BLaER1 (cell line): Measurements from ENCODE around the gene CFAP57.
A peak's percentile ranks its signal among the peaks of the same experiment; 100 is the strongest.

Experiments
- H3K27ac ChIP-seq: shearing (Covaris generic); formaldehyde crosslinking; 2 replicates; pipeline ENCODE4 v1.8.1; 2022
- H3K27me3 ChIP-seq: shearing (Covaris generic); formaldehyde crosslinking; 2 replicates; pipeline ENCODE4 v1.8.1; 2022
- H3K36me3 ChIP-seq: shearing (Covaris generic); formaldehyde crosslinking; 2 replicates; pipeline ENCODE4 v1.8.1; 2022
- H3K4me1 ChIP-seq: shearing (Covaris generic); formaldehyde crosslinking; 2 replicates; pipeline ENCODE4 v1.8.1; 2022
- H3K4me2 ChIP-seq: shearing (Covaris generic); formaldehyde crosslinking; 2 replicates; pipeline ENCODE4 v1.8.1; 2022
- H3K4me3 ChIP-seq: shearing (Covaris generic); formaldehyde crosslinking; 2 replicates; pipeline ENCODE4 v1.8.1; 2022
- H3K9ac ChIP-seq: shearing (Covaris generic); formaldehyde crosslinking; 2 replicates; pipeline ENCODE4 v1.8.1; 2022
- H3K9me3 ChIP-seq: shearing (Covaris generic); formaldehyde crosslinking; 2 replicates; pipeline ENCODE4 v1.8.1; 2022
- H4K20me1 ChIP-seq: shearing (Covaris generic); formaldehyde crosslinking; 2 replicates; pipeline ENCODE4 v1.8.1; 2022
- Cebpa-rat ChIP-seq: shearing (Covaris generic); IDR thresholded peaks from 2 replicates; pipeline ENCODE4 v1.8.1; 2022

The CFAP57 gene

GRCh38 chr1:43235451-43236121, 63.5 kb downstream of the CFAP57 start:
- Histone ChIP-seq H3K9me3 (peaks cover under 1% of the 10 kb centered on the region; the same call in 1 of the 2 replicates), H3K4me3 (no peak overlapping the region), H3K4me2 (no peak overlapping the region), H3K36me3 (no peaks in the 10 kb centered on the region), H3K9ac (no peak overlapping the region), H3K27me3 (no peaks in the 10 kb centered on the region), H3K4me1 (peaks cover 34% of the 10 kb centered on the region), H4K20me1 (no peaks in the 10 kb centered on the region), H3K27ac (no peak overlapping the region)
- no peak for TF ChIP-seq Cebpa-rat

GRCh38 chr1:43237121-43237520, 65.0 kb downstream of the CFAP57 start:
- Histone ChIP-seq H3K27ac (no peak overlapping the region), H3K9ac (no peak overlapping the region), H3K4me2 (0 out of 2 replicates have a peak overlapping the region, but pooled peaks have one; percentile 75), H3K36me3 (no peaks in the 10 kb centered on the region), H3K4me3 (no peak overlapping the region), H4K20me1 (no peaks in the 10 kb centered on the region), H3K9me3 (peaks cover 7% of the 10 kb centered on the region; the same call in 1 of the 2 replicates), H3K27me3 (no peaks in the 10 kb centered on the region), H3K4me1 (peaks cover 37% of the 10 kb centered on the region)
- no peak for TF ChIP-seq Cebpa-rat

GRCh38 chr1:43238085-43238484, 66.0 kb downstream of the CFAP57 start:
- Histone ChIP-seq H4K20me1 (no peaks in the 10 kb centered on the region), H3K4me2 (peak overlapping the region; percentile 75), H3K36me3 (no peaks in the 10 kb centered on the region), H3K27ac (peak overlapping the region; percentile 54; the same call in 1 of the 2 replicates), H3K4me1 (peaks cover 37% of the 10 kb centered on the region), H3K9ac (no peak overlapping the region; the same call in 1 of the 2 replicates), H3K4me3 (no peak overlapping the region), H3K9me3 (peaks cover 7% of the 10 kb centered on the region; the same call in 1 of the 2 replicates), H3K27me3 (no peaks in the 10 kb centered on the region)
- no peak for TF ChIP-seq Cebpa-rat

- H3K9ac ChIP-seq = no peak overlapping the region
- H4K20me1 ChIP-seq = no peaks in the 10 kb centered on the region
- no peaks in the 10 kb centered on the region for H3K36me3 ChIP-seq
- peak overlapping the region; percentile 54 for H3K27ac ChIP-seq
- no peaks in the 10 kb centered on the region for H3K27me3 ChIP-seq
- H3K4me2 ChIP-seq = peak overlapping the region; percentile 75
- peak overlapping the region; percentile 6; the same call in 1 of the 2 replicates for H3K4me3 ChIP-seq
- H3K9me3 ChIP-seq = peaks cover 7% of the 10 kb centered on the region; the same call in 1 of the 2 replicates
- no peak for TF ChIP-seq Cebpa-rat
- H3K4me1 ChIP-seq = peaks cover 37% of the 10 kb centered on the region
Measured at GRCh38 chr1:43238991-43239469, 66.9 kb downstream of the CFAP57 start.

GRCh38 chr1:43239484-43239883, 67.4 kb downstream of the CFAP57 start:
- Histone ChIP-seq H3K4me3 (peak overlapping the region; percentile 6; the same call in 1 of the 2 replicates), H3K9me3 (peaks cover 7% of the 10 kb centered on the region), H3K4me1 (peaks cover 37% of the 10 kb centered on the region), H3K4me2 (peak overlapping the region; percentile 75), H3K36me3 (no peaks in the 10 kb centered on the region), H4K20me1 (no peaks in the 10 kb centered on the region), H3K27me3 (no peaks in the 10 kb centered on the region), H3K27ac (peak overlapping the region; percentile 54), H3K9ac (no peak overlapping the region)
- TF ChIP-seq Cebpa-rat = no peak

- no peak overlapping the region for H3K4me2 ChIP-seq
- H3K36me3 ChIP-seq = no peaks in the 10 kb centered on the region
- peaks cover 37% of the 10 kb centered on the region for H3K4me1 ChIP-seq
- H3K27me3 ChIP-seq = no peaks in the 10 kb centered on the region
- H3K4me3 ChIP-seq = no peak overlapping the region
- peaks cover 25% of the 10 kb centered on the region for H3K9me3 ChIP-seq
- H3K9ac ChIP-seq = no peak overlapping the region
- no peak overlapping the region for H3K27ac ChIP-seq
- H4K20me1 ChIP-seq = no peaks in the 10 kb centered on the region
- no peak for TF ChIP-seq Cebpa-rat
Measured at GRCh38 chr1:43241413-43241836, 69.3 kb downstream of the CFAP57 start.

- peaks cover 44% of the 10 kb centered on the region for H3K9me3 ChIP-seq
- no peak overlapping the region for H3K4me2 ChIP-seq
- no peak for TF ChIP-seq Cebpa-rat
- H4K20me1 ChIP-seq = no peaks in the 10 kb centered on the region
- no peak overlapping the region for H3K27ac ChIP-seq
- no peak overlapping the region for H3K9ac ChIP-seq
- peaks cover 26% of the 10 kb centered on the region for H3K4me1 ChIP-seq
- no peaks in the 10 kb centered on the region for H3K36me3 ChIP-seq
- no peaks in the 10 kb centered on the region for H3K27me3 ChIP-seq
- no peak overlapping the region for H3K4me3 ChIP-seq
Measured at GRCh38 chr1:43243299-43243698, 71.2 kb downstream of the CFAP57 start.

- no peak for TF ChIP-seq Cebpa-rat
- Histone ChIP-seq H3K9ac (no peak overlapping the region), H3K4me2 (no peak overlapping the region), H3K9me3 (peaks cover 63% of the 10 kb centered on the region), H3K36me3 (no peaks in the 10 kb centered on the region), H3K27ac (no peak overlapping the region), H3K4me3 (no peak overlapping the region), H3K4me1 (no peaks in the 10 kb centered on the region), H3K27me3 (no peaks in the 10 kb centered on the region), H4K20me1 (no peaks in the 10 kb centered on the region)
Measured at GRCh38 chr1:43246466-43247213, 74.5 kb downstream of the CFAP57 start.

GRCh38 chr1:43247256-43247921, 75.3 kb downstream of the CFAP57 start:
- H3K27ac ChIP-seq = no peak overlapping the region
- no peak for TF ChIP-seq Cebpa-rat
- H3K4me3 ChIP-seq = no peak overlapping the region

GRCh38 chr1:43250351-43250761, 78.2 kb downstream of the CFAP57 start:
- Histone ChIP-seq H3K27ac (no peak overlapping the region), H3K27me3 (no peaks in the 10 kb centered on the region), H3K4me2 (no peak overlapping the region), H3K9me3 (peaks cover 54% of the 10 kb centered on the region), H3K4me3 (no peak overlapping the region), H3K36me3 (no peaks in the 10 kb centered on the region), H4K20me1 (no peaks in the 10 kb centered on the region), H3K9ac (no peak overlapping the region), H3K4me1 (no peaks in the 10 kb centered on the region)
- TF ChIP-seq Cebpa-rat = no peak

More at GRCh38 chr1:43247256-43247921, 75.3 kb downstream of the CFAP57 start:
- no peaks in the 10 kb centered on the region for H3K4me1 ChIP-seq
- no peak overlapping the region for H3K9ac ChIP-seq
- H3K4me2 ChIP-seq = no peak overlapping the region
- H4K20me1 ChIP-seq = no peaks in the 10 kb centered on the region
- no peaks in the 10 kb centered on the region for H3K36me3 ChIP-seq
- peaks cover 63% of the 10 kb centered on the region for H3K9me3 ChIP-seq
- no peaks in the 10 kb centered on the region for H3K27me3 ChIP-seq
